K562 (cell line): ENCODE measurements around the gene ITPKB. TPM values are rescaled to one million over a fixed set of nuclear protein-coding genes. Genes with fewer than 3 reads are reported as not detected.
A peak's percentile ranks its signal among the peaks of the same experiment; 100 is the strongest.

ENCODE experiments used
- ARID1B ChIP-seq: fragments of 450-650 bp; IDR thresholded peaks from 2 replicates; pipeline ENCODE4 v1.6.1; 2016; ENCODE audit warnings: antibody characterized with exemption, mild to moderate bottlenecking, inconsistent platforms
- CBFA2T3 ChIP-seq: fragments of 450-650 bp; IDR thresholded peaks from 2 replicates; pipeline ENCODE4 v1.6.1; 2017
- CREM ChIP-seq: IDR thresholded peaks from 2 replicates; pipeline ENCODE4 v1.6.1; 2014; ENCODE audit warnings: antibody characterized with exemption, low read depth
- CTBP1 ChIP-seq: fragments of 450-650 bp; IDR thresholded peaks from 2 replicates; pipeline ENCODE4 v1.6.1; 2016; ENCODE audit warnings: borderline replicate concordance
- EGR1 ChIP-seq: fragments of 450-650 bp; conservative IDR thresholded peaks from 2 replicates; pipeline ENCODE4 v1.6.1; 2017; ENCODE audit warnings: mild to moderate bottlenecking
- EHMT2 ChIP-seq: fragments of 450-650 bp; IDR thresholded peaks from 2 replicates; pipeline ENCODE4 v1.6.1; 2018; ENCODE audit warnings: antibody characterized with exemption
- EP300 ChIP-seq: IDR thresholded peaks from 2 replicates; pipeline ENCODE4 v1.6.1; 2012; ENCODE audit warnings: low read length, improper control_type of control experiment
- FOS ChIP-seq: IDR thresholded peaks from 3 replicates; pipeline ENCODE4 v1.6.1; 2011; ENCODE audit not compliant: insufficient read length; ENCODE audit errors: extremely low read depth
- FOSL1 ChIP-seq: fragments of 200-800 bp; sonication (Bioruptor generic); conservative IDR thresholded peaks from 2 replicates; pipeline ENCODE4 v1.6.1; 2016; ENCODE audit warnings: missing genetic modification characterization, missing compliant biosample characterization
- HBP1 ChIP-seq: fragments of 450-650 bp; formaldehyde crosslinking; IDR thresholded peaks from 2 replicates; pipeline ENCODE4 v1.4.0; 2022; ENCODE audit warnings: missing genetic modification characterization
- JUND ChIP-seq, 2 experiments: IDR thresholded peaks; 2 replicates in 1 of 2; 3 replicates in 1 of 2; pipeline ENCODE4 v1.6.1; 2011; ENCODE audit warnings: borderline replicate concordance in 2 of 2, low read depth in 2 of 2, low read length in 2 of 2, improper control_type of control experiment in 1 of 2, missing biosample characterization in 1 of 2, missing genetic modification characterization in 1 of 2, missing genetic modification reagents in 1 of 2
- MTA3 ChIP-seq: fragments of 450-650 bp; formaldehyde crosslinking; IDR thresholded peaks from 2 replicates; pipeline ENCODE4 v1.6.1; 2017; ENCODE audit warnings: mild to moderate bottlenecking, borderline replicate concordance
- MXI1 ChIP-seq: IDR thresholded peaks from 2 replicates; pipeline ENCODE4 v1.6.1; 2011; ENCODE audit warnings: low read depth, mild to moderate bottlenecking, improper control_type of control experiment, low read length
- MYNN ChIP-seq, 2 experiments: sonication (generic); formaldehyde crosslinking in 1 of 2; IDR thresholded peaks; 2 replicates each; pipeline versions ENCODE4 v1.5.0 to v1.6.1; 2016 to 2020; ENCODE audit warnings: antibody characterized with exemption in 1 of 2, missing genetic modification reagents in 1 of 2
- NFE2 ChIP-seq: IDR thresholded peaks from 2 replicates; pipeline ENCODE4 v1.6.1; 2014; ENCODE audit warnings: antibody characterized with exemption, low read depth
- NONO ChIP-seq, 2 experiments: fragments of 200-400 bp in 1 of 2; fragments of 450-650 bp in 1 of 2; formaldehyde crosslinking in 1 of 2; IDR thresholded peaks; 2 replicates each; pipeline ENCODE4 v1.6.1; 2017; ENCODE audit warnings: low read depth in 2 of 2, mild to moderate bottlenecking in 2 of 2, moderate library complexity in 2 of 2, low read length in 1 of 2
- NR2C2 ChIP-seq, 2 experiments: fragments of 200-800 bp in 1 of 2; sonication (Bioruptor generic) in 1 of 2; sonication (generic) in 1 of 2; formaldehyde crosslinking in 1 of 2; IDR thresholded peaks; 2 replicates each; pipeline versions ENCODE4 v1.6.1 to v1.8.0; 2016 to 2022; ENCODE audit warnings: mild to moderate bottlenecking in 1 of 2, missing compliant biosample characterization in 1 of 2, missing genetic modification characterization in 1 of 2, missing genetic modification reagents in 1 of 2
- NRF1 ChIP-seq, 2 experiments: fragments of 450-650 bp; IDR thresholded peaks in 1 of 2; conservative IDR thresholded peaks in 1 of 2; 2 replicates each; pipeline ENCODE4 v1.6.1; 2014; ENCODE audit warnings: mild to moderate bottlenecking in 2 of 2
- POLR3G ChIP-seq: IDR thresholded peaks from 2 replicates; pipeline ENCODE4 v1.6.1; 2011; ENCODE audit not compliant: insufficient read length, insufficient replicate concordance; ENCODE audit errors: extremely low read depth
- RCOR1 ChIP-seq, 2 experiments: IDR thresholded peaks; 2 replicates each; pipeline ENCODE4 v1.6.1; 2012; ENCODE audit warnings: low read depth in 2 of 2, low read length in 2 of 2, borderline replicate concordance in 1 of 2, improper control_type of control experiment in 1 of 2
- SMARCA4 ChIP-seq: fragments of 450-650 bp; IDR thresholded peaks from 2 replicates; pipeline ENCODE4 v1.6.1; 2016
- SMARCE1 ChIP-seq: fragments of 450-650 bp; IDR thresholded peaks from 2 replicates; pipeline ENCODE4 v1.7.1; 2016; ENCODE audit warnings: mild to moderate bottlenecking
- TAF9B ChIP-seq: fragments of 450-650 bp; IDR thresholded peaks from 2 replicates; pipeline ENCODE4 v1.6.1; 2018; ENCODE audit warnings: mild to moderate bottlenecking; ENCODE audit not compliant: partially characterized antibody
- VEZF1 ChIP-seq: fragments of 200-800 bp; sonication (Bioruptor generic); IDR thresholded peaks from 2 replicates; pipeline ENCODE4 v1.6.1; 2017; ENCODE audit warnings: missing genetic modification characterization, missing compliant biosample characterization
- ZEB2 ChIP-seq: fragments of 450-650 bp; IDR thresholded peaks from 2 replicates; pipeline ENCODE4 v1.6.1; 2016
- ZNF436 ChIP-seq: fragments of 250-450, 450-650 bp; sonication (Bioruptor Pico); formaldehyde crosslinking; IDR thresholded peaks from 2 replicates; pipeline ENCODE4 v1.7.0; 2020; ENCODE audit warnings: mild to moderate bottlenecking
- polyA plus RNA-seq, 8 experiments: library from polyadenylated mRNA; depleted of rRNA in 4 of 8; stranded (reverse) in 5 of 8; unstranded in 3 of 8; fragments of >200 nt; fragmentation: Nextera tagmentation in 2 of 8; fragmentation: Illumina TruSeq in 1 of 8; extraction: Ambion mirVana in 2 of 8; extraction: Trizol in 1 of 8; gene quantifications; 2 replicates each; pipeline versions ENCODE4 v1.2.1 to v1.2.3, GENCODE V29; 2011 to 2014; ENCODE audit warnings: inconsistent platforms in 1 of 8, missing spikeins in 1 of 8
- total RNA-seq, 7 experiments: library from RNA; depleted of rRNA in 6 of 7; stranded (reverse); fragments of >200 nt in 6 of 7; fragmentation: Illumina TruSeq in 2 of 7; extraction: Trizol in 2 of 7; gene quantifications; 2 replicates each; pipeline versions ENCODE4 v1.2.1 to v1.2.3, GENCODE V29; 2011 to 2021; ENCODE audit warnings: low replicate concordance in 1 of 7

The ITPKB gene
- total and polyA plus RNA-seq, 9 of the 15 experiments (the other 6 are each of a cell fraction or from before 2014, with no cell fraction given), result 0.01 to 0.22 TPM; not detected in 7

- TF ChIP-seq VEZF1 (CRISPR knock-in tag) (peak; percentile 56), CBFA2T3 (peak; percentile 50), CREM (0 out of 2 replicates have a peak, but pooled peaks have one; percentile 26), MYNN (IDR thresholded peaks at IDR 0.05) (peak; percentile 62; the same call in 1 of the 2 replicates), MYNN (CRISPR knock-in tag; IDR thresholded peaks at IDR 0.05) (no peak), EP300 (peak; percentile 24; the same call in 1 of the 2 replicates), EGR1 (peak; percentile 99), FOS (no peak), NONO (IDR thresholded peaks at IDR 0.05; ENCODE audit: low read depth in 2 of 2, low read length in 1 of 2) (no peak), CTBP1 (peak; percentile 64; the same call in 1 of the 2 replicates), TAF9B (no peak), SMARCA4 (peak; percentile 65), RCOR1 (IDR thresholded peaks at IDR 0.05; ENCODE audit: borderline replicate concordance in 1 of 2, low read depth in 2 of 2, low read length in 2 of 2) (peak in 1 of 2 experiments; percentile 24; a peak in 1 of 4 replicates), NR2C2 (CRISPR knock-in tag; IDR thresholded peaks at IDR 0.05) (no peak), NR2C2 (tag; IDR thresholded peaks at IDR 0.05) (peak; percentile 56; the same call in 1 of the 2 replicates), NRF1 (conservative IDR thresholded peaks at IDR 0.05 in 1 of 2, IDR thresholded peaks at IDR 0.05 in 1 of 2) (peak; percentile 18 to 32; a peak in 1 of 4 replicates), ARID1B (peak; percentile 62), MXI1 (no peak), NFE2 (peak; percentile 26; the same call in 1 of the 2 replicates), POLR3G (no peak), MTA3 (peak; percentile 26; the same call in 1 of the 2 replicates), SMARCE1 (peak; percentile 69), ZEB2 (0 out of 2 replicates have a peak, but pooled peaks have one; percentile 24), FOSL1 (tag) (peak; percentile 64), JUND (IDR thresholded peaks at IDR 0.05; ENCODE audit: borderline replicate concordance, low read depth, low read length) (peak; percentile 96), JUND (tag; IDR thresholded peaks at IDR 0.05; ENCODE audit: borderline replicate concordance, low read depth, low read length) (peak; percentile 84; the same call in 1 of the 3 replicates), EHMT2 (0 out of 2 replicates have a peak, but pooled peaks have one; percentile 24), HBP1 (CRISPR knock-in tag) (no peak), ZNF436 (CRISPR knock-in tag) (no peak)
Measured at GRCh38 chr1:226643177-226643576, 95.9 kb downstream of the ITPKB start (continued).
